AG08395 (cell line): ENCODE results near the gene RBM47.
"Not testable (repeated sequence)": the region's sequence is repeated elsewhere in the genome, so short reads cannot be mapped to it uniquely, and the experiment has no call there.

ENCODE experiments used
- DNase-seq: peaks from one replicate; pipeline ENCODE4 v3.0.0; 2012; ENCODE audit warnings: mixed read lengths, low spot score

RBM47 gene

DNA sequence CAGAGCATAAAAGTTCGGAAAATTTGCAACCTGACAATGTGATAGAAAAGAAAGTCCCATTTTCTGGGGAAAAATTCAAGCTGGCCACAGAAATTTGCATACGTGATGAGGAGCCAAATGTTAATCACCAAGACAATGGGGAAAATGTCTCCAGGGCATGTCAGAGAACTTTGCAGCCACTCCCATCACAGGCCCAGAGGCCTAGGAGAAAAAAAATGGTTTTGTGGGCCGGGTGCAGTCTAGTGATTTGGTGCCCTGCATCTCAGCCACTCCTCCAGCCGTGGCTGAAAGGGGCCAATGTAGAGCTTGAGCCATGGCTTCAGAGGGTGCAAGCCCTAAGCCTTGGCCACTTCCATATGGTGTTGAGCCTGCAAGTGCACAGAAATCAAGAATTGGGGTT is 223.3 kb downstream of the RBM47 start:
- DNase-seq, result no peak

DNA sequence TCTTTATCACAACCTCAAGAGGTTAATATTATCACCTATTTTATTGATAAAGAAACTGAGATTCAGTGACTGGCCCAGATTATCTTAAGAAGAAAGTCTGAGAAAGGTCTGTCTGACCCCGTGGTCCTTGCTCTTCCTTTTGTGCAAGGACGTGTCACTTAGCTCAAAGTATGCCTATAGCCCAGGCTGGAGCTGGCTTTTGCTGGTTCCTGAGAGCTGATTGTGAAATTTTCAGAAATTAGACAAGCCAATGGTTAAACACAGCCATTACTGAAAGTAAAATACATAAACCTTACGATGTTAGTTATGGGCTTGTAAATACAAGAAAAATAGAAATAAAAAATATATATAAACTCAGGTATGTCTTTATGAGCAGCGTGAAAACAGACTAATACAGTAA is 224.5 kb downstream of the RBM47 start:
- DNase-seq, result no peak

- DNase-seq, result no peak
Observed at GRCh38 chr4:40403081-40403480, 226.6 kb downstream of the RBM47 start.

- no peak for DNase-seq
Observed at GRCh38 chr4:40402556-40402955, 227.1 kb downstream of the RBM47 start.

DNA sequence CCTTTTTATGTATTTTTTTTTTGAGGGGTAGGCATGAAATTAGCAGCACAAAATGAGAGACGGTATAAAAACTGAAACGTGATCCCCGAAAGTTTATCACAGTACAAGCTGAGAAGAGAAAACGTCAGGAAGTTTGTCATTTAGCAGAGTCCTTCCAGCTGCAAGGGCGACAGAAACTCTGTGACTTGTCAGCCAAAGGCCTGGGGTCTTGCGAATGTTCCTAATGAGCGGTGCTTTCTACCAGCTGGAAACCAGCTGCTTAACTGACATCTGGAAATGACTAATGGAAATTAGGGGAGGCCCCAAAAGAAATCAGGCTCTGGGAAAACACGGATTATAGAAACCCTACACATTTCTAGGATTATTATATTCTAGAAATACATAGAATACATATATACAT is 228.0 kb downstream of the RBM47 start:
- DNase-seq, result no peak

GRCh38 chr4:40401096-40401495 is 228.6 kb downstream of the RBM47 start:
- DNase-seq, result no peak

DNA sequence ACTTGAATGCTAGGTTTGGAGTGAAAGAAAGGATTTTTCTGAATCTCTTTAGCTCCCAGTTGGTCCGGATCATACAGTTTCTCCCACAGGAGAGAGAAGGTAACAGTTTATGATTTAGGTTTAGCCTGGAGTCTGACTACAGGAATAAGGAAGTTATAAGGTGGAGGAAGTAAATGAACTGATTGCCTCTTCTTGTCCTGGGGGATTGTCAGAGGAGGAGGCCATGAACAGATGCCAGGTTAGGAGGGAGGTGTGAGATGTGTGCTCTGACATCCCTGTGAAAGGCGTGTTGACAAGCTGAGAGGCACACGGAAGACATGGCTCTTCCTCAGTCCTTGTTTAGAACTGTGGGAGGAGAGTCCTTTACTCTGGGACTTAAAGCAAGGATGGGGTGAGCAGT is 230.1 kb downstream of the RBM47 start:
- DNase-seq, result no peak

DNA sequence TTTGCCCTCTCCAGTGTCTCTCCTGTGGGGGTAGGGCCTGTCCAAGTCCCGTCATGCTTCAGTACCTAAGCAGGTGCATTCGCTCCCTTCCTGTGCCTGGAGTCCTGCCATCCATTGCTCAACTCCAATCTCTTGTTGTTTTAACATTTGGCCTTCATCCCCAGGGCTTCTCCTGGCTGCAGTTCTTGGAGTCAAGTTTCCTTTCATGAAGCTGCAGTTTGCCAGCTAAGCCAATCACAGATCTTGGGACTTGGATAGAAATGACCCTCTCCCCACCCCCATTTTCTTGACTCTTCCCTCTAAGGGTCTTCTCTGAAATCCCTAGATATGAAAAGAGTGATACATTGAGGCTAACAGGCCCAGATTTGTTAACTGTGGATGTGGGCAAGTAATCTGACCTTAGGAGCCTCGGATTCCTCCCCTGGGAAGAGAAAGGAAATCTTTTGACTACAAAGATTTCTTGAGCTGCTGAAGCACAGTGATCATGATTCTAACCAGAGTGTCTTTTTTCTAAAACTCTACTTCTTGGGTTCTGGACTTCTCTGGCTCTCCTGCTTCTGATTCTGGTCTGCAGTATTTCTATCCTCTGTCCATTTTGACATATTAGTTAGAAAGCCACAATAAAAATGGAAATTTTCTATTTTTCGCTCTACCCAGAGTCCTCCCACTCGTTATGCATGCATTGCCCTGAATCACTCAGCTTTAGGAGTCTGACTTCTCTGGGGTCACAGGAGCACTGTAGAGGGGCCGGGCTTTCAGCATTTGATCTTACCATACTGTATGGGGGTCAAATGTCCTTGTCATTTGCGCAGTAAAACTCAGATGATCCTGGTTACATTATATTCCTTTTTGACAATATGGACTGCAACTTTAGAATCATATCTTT is 233.5 kb downstream of the RBM47 start:
- no peak for DNase-seq

DNA sequence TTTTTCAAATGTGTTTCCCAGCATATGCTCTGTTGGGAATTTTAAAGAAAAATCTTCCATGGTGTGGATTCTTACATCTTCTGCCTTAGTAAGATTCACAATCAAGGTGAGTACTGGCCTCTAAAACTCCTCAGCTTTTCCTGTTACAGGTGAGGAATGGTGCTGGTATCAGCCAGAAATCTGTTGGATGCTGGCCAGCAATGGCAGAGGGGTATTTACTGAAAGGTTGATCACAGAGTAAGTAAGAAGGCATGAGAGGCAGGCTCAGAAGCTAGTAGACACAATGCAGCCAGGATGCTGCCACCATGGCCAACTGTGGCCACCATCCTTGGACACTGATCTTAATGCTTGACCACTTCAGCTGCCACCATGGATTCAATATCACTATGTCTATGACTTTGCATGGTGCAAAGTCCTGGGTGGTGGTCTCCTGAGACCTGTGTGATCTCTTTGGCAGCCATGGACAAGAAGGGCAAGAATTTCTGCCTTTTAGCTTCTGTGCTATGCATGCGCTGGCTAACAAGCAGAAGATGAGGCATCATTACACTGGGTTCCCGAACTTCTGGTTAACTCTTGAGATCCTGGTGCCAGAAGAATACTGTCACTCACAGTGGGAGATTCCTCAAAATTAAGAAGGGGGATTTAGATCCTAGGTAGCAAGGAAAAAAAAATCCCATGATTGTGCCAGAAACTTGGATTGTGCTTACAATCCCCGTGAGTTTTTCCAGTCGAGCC is 234.3 kb downstream of the RBM47 start:
- no peak for DNase-seq

DNA sequence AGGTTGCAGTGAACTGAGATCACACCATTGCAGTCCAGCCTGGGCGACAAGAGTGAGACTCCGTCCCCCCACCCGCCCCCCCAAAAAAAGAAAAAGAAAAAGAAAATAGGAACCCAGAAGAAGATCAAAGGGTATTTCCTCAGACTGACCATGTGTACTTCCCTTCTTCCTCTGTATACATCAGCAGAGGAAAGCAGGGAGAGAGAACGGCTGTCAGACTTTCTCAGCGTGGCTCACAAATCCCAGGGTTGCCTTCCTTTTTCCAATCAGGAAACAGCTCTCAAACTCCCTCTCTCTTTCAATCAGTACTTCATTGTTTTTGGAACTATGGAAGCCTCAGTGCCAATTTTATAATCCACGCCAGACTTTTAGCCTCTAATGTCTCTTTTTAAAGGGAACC is 235.4 kb downstream of the RBM47 start:
- no peak for DNase-seq

DNA sequence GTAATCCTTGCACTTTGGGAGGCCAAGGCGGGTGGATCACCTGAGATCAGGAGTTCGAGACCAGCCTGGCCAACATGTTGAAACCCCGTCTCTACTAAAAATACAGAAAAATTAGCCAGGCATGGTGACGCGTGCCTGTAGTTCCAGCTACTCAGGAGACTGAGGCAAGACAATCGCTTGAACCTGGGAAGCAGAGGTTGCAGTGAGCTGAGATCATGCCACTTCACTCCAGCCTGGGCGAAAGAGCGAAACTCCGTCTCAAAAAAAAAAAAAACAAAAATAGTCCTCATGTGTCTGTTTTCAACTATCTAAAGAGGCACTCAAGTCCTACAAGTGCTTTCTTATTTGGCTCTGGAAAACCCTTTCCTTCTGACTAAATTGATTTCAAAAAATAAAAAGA is 237.4 kb downstream of the RBM47 start:
- DNase-seq, result not testable (repeated sequence)

- no peak for DNase-seq
Observed at GRCh38 chr4:40389986-40390385, 239.7 kb downstream of the RBM47 start.

DNA sequence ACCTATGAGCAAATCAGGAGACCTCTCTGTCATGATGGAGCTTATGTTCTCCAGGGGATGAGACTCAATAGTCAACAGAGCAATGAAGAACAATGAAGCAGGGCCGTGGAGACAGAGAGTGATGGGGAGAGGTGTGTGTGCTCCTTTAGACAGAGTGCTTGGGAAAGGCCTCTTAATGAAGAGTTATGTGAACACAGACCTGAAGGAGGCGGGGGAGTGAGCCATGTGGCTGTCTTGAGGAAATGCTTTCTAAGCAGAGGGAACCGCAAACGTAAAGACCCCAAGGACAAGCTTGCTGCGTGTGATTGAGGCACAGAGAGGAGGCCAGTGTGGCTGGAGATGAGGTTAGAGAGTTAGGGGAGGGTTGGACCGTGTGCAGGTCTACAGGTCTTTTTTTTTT is 241.4 kb downstream of the RBM47 start:
- DNase-seq, result no peak

DNA sequence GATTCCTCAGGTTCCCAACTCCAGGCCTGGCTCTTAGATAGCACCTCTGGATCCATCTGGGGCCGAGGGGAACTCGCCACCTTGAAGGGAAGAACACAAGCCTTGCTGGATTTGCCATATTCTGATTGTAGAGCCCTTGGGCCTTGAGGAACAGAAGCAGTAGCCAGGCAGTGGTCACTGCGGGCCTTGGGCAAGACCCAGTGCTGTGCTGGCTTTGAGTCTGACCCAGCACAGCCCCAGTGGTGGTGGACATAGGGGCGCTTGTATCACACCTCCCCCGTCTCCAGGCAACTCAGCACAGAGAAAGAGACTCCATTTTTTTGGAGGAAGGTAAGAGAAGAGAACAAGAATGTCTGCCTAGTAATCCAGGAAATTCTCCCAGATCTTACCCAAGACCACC is 249.0 kb downstream of the RBM47 start:
- no peak for DNase-seq

- no peak for DNase-seq
Observed at GRCh38 chr4:40379248-40379647, 250.4 kb downstream of the RBM47 start.

GRCh38 chr4:40378619-40379018 is 251.0 kb downstream of the RBM47 start:
- no peak for DNase-seq

- no peak for DNase-seq
Observed at GRCh38 chr4:40377512-40378365, 251.9 kb downstream of the RBM47 start.

- no peak for DNase-seq
Observed at GRCh38 chr4:40375620-40376019, 254.0 kb downstream of the RBM47 start.

- no peak for DNase-seq
Observed at GRCh38 chr4:40375095-40375494, 254.6 kb downstream of the RBM47 start.

- DNase-seq, result no peak
Observed at GRCh38 chr4:40373636-40374035, 256.0 kb downstream of the RBM47 start.
